Measurements from ENCODE around the gene FAM193A.

GRCh38 chr4:2742081-2742822, 205.8 kb downstream of the FAM193A start:
- TF ChIP-seq EZH2 (IDR thresholded peaks at IDR 0.05; ENCODE audit: borderline replicate concordance, low read depth, low read length, poor library complexity, severe bottlenecking) (no peak), CTCF (conservative IDR thresholded peaks at IDR 0.05; ENCODE audit: low read depth, low read length) (no peak)
